H9 (cell line): ENCODE measurements around the gene SMIM32. TPM values are rescaled to one million over a fixed set of nuclear protein-coding genes. Genes with fewer than 3 reads are reported as not detected.

Experiments used
- DNase-seq: peaks from one replicate; pipeline ENCODE4 v3.0.0-alpha.2; 2017
- H2AFZ ChIP-seq: one replicate; pipeline ENCODE4 v1.6.1; 2013; ENCODE audit warnings: mild to moderate bottlenecking, low read length, control low read depth, moderate library complexity
- H2AK5ac ChIP-seq: 2 replicates; pipeline ENCODE4 v1.6.1; 2013; ENCODE audit warnings: low read length, control low read depth, mixed read lengths; ENCODE audit not compliant: insufficient read length
- H2BK120ac ChIP-seq: one replicate; pipeline ENCODE4 v1.6.1; 2013; ENCODE audit warnings: low read depth, mild to moderate bottlenecking, low read length, control low read depth, inconsistent platforms; ENCODE audit not compliant: poor library complexity, severe bottlenecking
- H2BK12ac ChIP-seq: 2 replicates; pipeline ENCODE4 v1.6.1; 2013; ENCODE audit warnings: low read length, control low read depth, mixed read lengths, low read depth; ENCODE audit not compliant: insufficient read length
- H2BK15ac ChIP-seq: 2 replicates; pipeline ENCODE4 v1.6.1; 2013; ENCODE audit warnings: low read depth, low read length, control low read depth
- H2BK20ac ChIP-seq: one replicate; pipeline ENCODE4 v1.6.1; 2013; ENCODE audit warnings: low read depth, mild to moderate bottlenecking, low read length, control low read depth, inconsistent platforms; ENCODE audit not compliant: poor library complexity, severe bottlenecking
- H2BK5ac ChIP-seq: 2 replicates; pipeline ENCODE4 v1.6.1; 2013; ENCODE audit warnings: low read length, control low read depth, mixed read lengths; ENCODE audit not compliant: insufficient read length
- H3K14ac ChIP-seq: 2 replicates; pipeline ENCODE4 v1.6.1; 2013; ENCODE audit warnings: low read length, control low read depth; ENCODE audit not compliant: insufficient read depth
- H3K18ac ChIP-seq: 2 replicates; pipeline ENCODE4 v1.6.1; 2013; ENCODE audit warnings: low read depth, mild to moderate bottlenecking, mixed read lengths, low read length, control low read depth; ENCODE audit not compliant: insufficient read length
- H3K23ac ChIP-seq: 2 replicates; pipeline ENCODE4 v1.6.1; 2013; ENCODE audit warnings: low read length, control low read depth, mixed read lengths, low read depth; ENCODE audit not compliant: insufficient read length
- H3K23me2 ChIP-seq: 2 replicates; pipeline ENCODE4 v1.6.1; 2013; ENCODE audit warnings: low read depth, mild to moderate bottlenecking, mixed read lengths, low read length, control low read depth; ENCODE audit not compliant: insufficient read length, poor library complexity, severe bottlenecking
- H3K27ac ChIP-seq: 2 replicates; pipeline ENCODE4 v1.5.1; 2013; ENCODE audit warnings: low read length, control low read depth, mixed read lengths, low read depth; ENCODE audit not compliant: insufficient read length
- H3K27me3 ChIP-seq: 2 replicates; pipeline ENCODE4 v1.6.1; 2013; ENCODE audit warnings: low read length, control low read depth, inconsistent platforms; ENCODE audit not compliant: insufficient read depth
- H3K4ac ChIP-seq: 2 replicates; pipeline ENCODE4 v1.6.1; 2013; ENCODE audit warnings: low read depth, mild to moderate bottlenecking, control low read depth, inconsistent platforms, low read length, moderate library complexity
- H3K4me1 ChIP-seq: 2 replicates; pipeline ENCODE4 v1.6.1; 2013; ENCODE audit warnings: low read length, control low read depth, inconsistent platforms; ENCODE audit not compliant: insufficient read depth
- H3K4me2 ChIP-seq: 2 replicates; pipeline ENCODE4 v1.6.1; 2013; ENCODE audit warnings: low read length, control low read depth, mixed read lengths; ENCODE audit not compliant: insufficient read length, insufficient read depth
- H3K56ac ChIP-seq: 2 replicates; pipeline ENCODE4 v1.6.1; 2013; ENCODE audit warnings: low read depth, mild to moderate bottlenecking, mixed read lengths, low read length, control low read depth; ENCODE audit not compliant: insufficient read length
- H3K79me1 ChIP-seq: 2 replicates; pipeline ENCODE4 v1.6.1; 2013; ENCODE audit warnings: low read depth, mild to moderate bottlenecking, moderate library complexity, low read length, control low read depth, inconsistent platforms; ENCODE audit not compliant: insufficient read depth, poor library complexity, severe bottlenecking
- H3K79me2 ChIP-seq: 2 replicates; pipeline ENCODE4 v1.6.1; 2013; ENCODE audit warnings: low read length, control low read depth, inconsistent platforms; ENCODE audit not compliant: insufficient read depth
- H3K9ac ChIP-seq: 2 replicates; pipeline ENCODE4 v1.6.1; 2013; ENCODE audit warnings: low read length, control low read depth, mixed read lengths; ENCODE audit not compliant: insufficient read length; ENCODE audit errors: extremely low read depth
- H3K9me3 ChIP-seq: one replicate; pipeline ENCODE4 v1.6.1; 2013; ENCODE audit warnings: low read depth, low read length, inconsistent platforms; ENCODE audit not compliant: control insufficient read depth
- H3T11ph ChIP-seq: one replicate; pipeline ENCODE4 v1.6.1; 2013; ENCODE audit warnings: mild to moderate bottlenecking, low read length, control low read depth, inconsistent platforms
- H4K20me1 ChIP-seq: one replicate; pipeline ENCODE4 v1.6.1; 2013; ENCODE audit not compliant: control insufficient read depth, insufficient read length, insufficient read depth
- H4K5ac ChIP-seq: 2 replicates; pipeline ENCODE4 v1.6.1; 2013; ENCODE audit warnings: low read depth, mild to moderate bottlenecking, mixed read lengths, low read length, control low read depth; ENCODE audit not compliant: insufficient read length
- H4K8ac ChIP-seq: replicated peaks from 2 replicates; pipeline ENCODE4 v1.6.1; 2013; ENCODE audit warnings: low read length, control low read depth, mixed read lengths, low read depth; ENCODE audit not compliant: insufficient read length
- H4K91ac ChIP-seq: 2 replicates; pipeline ENCODE4 v1.6.1; 2013; ENCODE audit warnings: low read depth, mild to moderate bottlenecking, moderate library complexity, mixed read lengths, low read length, control low read depth; ENCODE audit not compliant: insufficient read length
- H3K27ac Mint-ChIP-seq, 3 experiments: 2 replicates in 2 of 3; 3 replicates in 1 of 3; pipeline ENCODE4 v1.8.0; 2020 to 2021; ENCODE audit warnings: mixed read lengths in 3 of 3, mild to moderate bottlenecking in 1 of 3, moderate library complexity in 1 of 3
- H3K27me3 Mint-ChIP-seq: 2 replicates; pipeline ENCODE4 v1.8.0; 2021; ENCODE audit warnings: low read depth, mild to moderate bottlenecking, moderate library complexity, mixed read lengths
- H3K36me3 Mint-ChIP-seq, 3 experiments: 2 replicates in 2 of 3; 3 replicates in 1 of 3; pipeline ENCODE4 v1.8.0; 2020 to 2021; ENCODE audit warnings: low read depth in 3 of 3, mixed read lengths in 3 of 3; ENCODE audit not compliant: insufficient read depth in 1 of 3
- H3K4me1 Mint-ChIP-seq, 2 experiments: 2 replicates each; pipeline ENCODE4 v1.8.0; 2020; ENCODE audit warnings: mixed read lengths in 2 of 2
- H3K4me3 Mint-ChIP-seq, 2 experiments: 2 replicates in 1 of 2; 3 replicates in 1 of 2; pipeline ENCODE4 v1.8.0; 2020 to 2021; ENCODE audit warnings: mild to moderate bottlenecking in 2 of 2, mixed read lengths in 2 of 2, moderate library complexity in 1 of 2
- H3K9me3 Mint-ChIP-seq, 2 experiments: 2 replicates in 1 of 2; 3 replicates in 1 of 2; pipeline ENCODE4 v1.8.0; 2020; ENCODE audit warnings: mild to moderate bottlenecking in 2 of 2, mixed read lengths in 2 of 2, moderate library complexity in 1 of 2
- CTCF ChIP-seq: fragments of 200-600 bp; sonication (generic); conservative IDR thresholded peaks from 3 replicates; pipeline ENCODE4 v1.8.0; 2021; ENCODE audit warnings: antibody characterized with exemption, mild to moderate bottlenecking
- WGBS: extraction: QIAGEN DNeasy Blood & Tissue Kit; methylation state at CpG from one replicate; pipeline ENCODE4 v1.1.7; 2013; ENCODE audit warnings: missing lambda C conversion rate, low lambda C conversion rate, mixed read lengths; ENCODE audit not compliant: insufficient read length; ENCODE audit errors: extremely low coverage; 5-methylcytosine and 5-hydroxymethylcytosine counted together
- total RNA-seq: library from RNA; stranded (reverse); gene quantifications from 2 replicates; pipeline ENCODE4 v1.2.1, GENCODE V29; 2021

Gene SMIM32
- total RNA-seq, 1 experiment from 2014 or later, result not detected

DNA sequence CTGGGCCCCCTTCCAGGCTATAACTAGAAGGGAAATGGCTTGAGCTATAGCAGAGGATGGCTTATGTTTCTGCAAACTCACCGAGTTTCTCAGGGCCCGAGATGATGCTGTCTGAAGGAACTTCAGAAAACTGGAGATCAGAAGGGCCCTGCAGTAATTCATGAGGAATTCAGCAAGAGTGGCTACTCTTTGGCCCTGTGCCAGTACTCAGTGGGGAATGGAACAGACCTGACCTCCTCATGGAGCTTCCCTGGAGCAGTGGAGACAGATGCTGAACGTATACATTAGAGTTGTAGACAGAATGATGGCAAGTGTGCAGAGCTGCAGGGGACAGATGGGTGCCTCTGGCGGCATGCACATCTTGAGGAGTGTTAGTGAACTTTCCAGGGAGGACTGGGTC, 17.3 kb upstream of the SMIM32 start:
- no CpG with 5 or more reads among the region's 4 CpGs for WGBS
- H3K9ac ChIP-seq, result no peak overlapping the region
- no peak overlapping the region for H3K23ac ChIP-seq
- Mint-ChIP-seq H3K4me1 (peaks cover 16 to 18% of the 10 kb centered on the region in 2 experiments), H3K36me3 (peaks cover 2 to 5% (median 3%) of the 10 kb centered on the region in 3 experiments; a peak in 5 of 7 replicates), H3K4me3 (no peak overlapping the region), H3K27me3 (peaks cover 84% of the 10 kb centered on the region), H3K27ac (no peak overlapping the region), H3K9me3 (peaks cover 2 to 4% of the 10 kb centered on the region in 2 experiments; a peak in 4 of 5 replicates)
- H3K4me2 ChIP-seq, result no peak overlapping the region
- H3K9me3 ChIP-seq, result no peaks in the 10 kb centered on the region
- no peak overlapping the region for H4K8ac ChIP-seq
- no peak overlapping the region for H3K18ac ChIP-seq
- H3K4me1 ChIP-seq, result no peaks in the 10 kb centered on the region
- H2BK120ac ChIP-seq, result no peak overlapping the region
- no peak for TF ChIP-seq CTCF
- no peak overlapping the region for H2BK20ac ChIP-seq
- H4K91ac ChIP-seq, result no peak overlapping the region
- no peak overlapping the region for H3K56ac ChIP-seq
- DNase-seq, result no peak
- no peak overlapping the region for H4K5ac ChIP-seq
- no peak overlapping the region for H2BK15ac ChIP-seq
- no peak overlapping the region for H3K14ac ChIP-seq
- H3K4ac ChIP-seq, result no peak overlapping the region
- H3K23me2 ChIP-seq, result no peaks in the 10 kb centered on the region
- H3K79me2 ChIP-seq, result no peaks in the 10 kb centered on the region
- no peak overlapping the region for H2AK5ac ChIP-seq
- no peak overlapping the region for H2BK12ac ChIP-seq
- peaks cover 15% of the 10 kb centered on the region; the same call in 1 of the 2 replicates for H3K27me3 ChIP-seq
- no peak overlapping the region for H3T11ph ChIP-seq
- no peak overlapping the region for H2BK5ac ChIP-seq
- no peaks in the 10 kb centered on the region for H4K20me1 ChIP-seq
- no peak overlapping the region for H3K27ac ChIP-seq
- no peaks in the 10 kb centered on the region for H3K79me1 ChIP-seq
- H2AFZ ChIP-seq, result no peak overlapping the region
